ENCODE data around the gene SIRPG.

- no peak for TF ChIP-seq CTCF (IDR thresholded peaks at IDR 0.05)
- TF ChIP-seq POLR2A (IDR thresholded peaks at IDR 0.05), result no peak
Observed at GRCh38 chr20:1688886-1689538, 31.4 kb upstream of the SIRPG start.

All from thyroid gland (tissue), 4 donors.